Measurements from ENCODE around the gene CCDC88C. TPM values are rescaled to one million over a fixed set of nuclear protein-coding genes. Genes with fewer than 3 reads are reported as not detected.

CCDC88C gene
- total RNA-seq, 1 experiment from 2014 or later = 64.8 TPM

DNA sequence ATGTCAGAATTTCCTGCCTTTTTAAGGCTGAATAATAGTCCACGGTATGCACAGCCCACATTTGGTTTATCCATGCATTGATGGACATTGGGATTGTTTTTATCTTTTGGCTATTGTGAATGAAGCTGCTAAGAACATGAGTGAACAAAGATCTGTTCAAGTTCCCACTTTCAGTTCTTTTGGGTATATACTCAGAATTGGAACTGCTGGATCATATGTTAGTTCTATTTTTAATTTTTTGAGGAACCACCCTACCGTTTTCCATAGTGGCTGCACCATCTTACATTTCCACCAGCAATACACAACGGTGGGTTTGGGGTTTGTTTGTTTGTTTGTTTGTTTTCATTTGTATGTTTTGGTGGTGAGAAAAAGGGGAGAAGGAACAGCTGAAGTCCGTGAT, 179.5 kb downstream of the CCDC88C start:
- CTCF ChIA-PET = no interaction called here

More for the DNA sequence above, 179.5 kb downstream of the CCDC88C start:
- H3K9me3 Mint-ChIP-seq = peaks cover 17% of the 10 kb centered on the region
- no peaks in the 10 kb centered on the region for H3K4me1 Mint-ChIP-seq
- no peak overlapping the region for H3K27ac Mint-ChIP-seq
- no peak for ATAC-seq
- DNase-seq (ENCODE audit: low spot score) = no peak
- peaks cover 3% of the 10 kb centered on the region; the same call in 1 of the 2 replicates for H3K36me3 Mint-ChIP-seq
- H3K27me3 Mint-ChIP-seq (ENCODE audit: low read depth) = peaks cover 4% of the 10 kb centered on the region; the same call in 1 of the 2 replicates
- POLR2A ChIA-PET = no interaction called here
- no peak overlapping the region for H3K4me3 Mint-ChIP-seq
- TF ChIP-seq ZNF423 (CRISPR knock-in tag; IDR thresholded peaks at IDR 0.05) (no peak), MYBL2 (CRISPR knock-in tag; IDR thresholded peaks at IDR 0.05) (no peak), TCF7 (CRISPR knock-in tag; IDR thresholded peaks at IDR 0.05; ENCODE audit: low read depth) (no peak), ZNF138 (CRISPR knock-in tag; conservative IDR thresholded peaks at IDR 0.05) (no peak), NFE2L1 (CRISPR knock-in tag; IDR thresholded peaks at IDR 0.05) (no peak), ATF1 (CRISPR knock-in tag; IDR thresholded peaks at IDR 0.05) (no peak), GABPB1 (CRISPR knock-in tag; IDR thresholded peaks at IDR 0.05) (no peak), ZNF396 (CRISPR knock-in tag; IDR thresholded peaks at IDR 0.05; ENCODE audit: borderline replicate concordance) (no peak), TEAD4 (CRISPR knock-in tag; IDR thresholded peaks at IDR 0.05) (no peak), ETV6 (CRISPR knock-in tag; IDR thresholded peaks at IDR 0.05) (no peak), ZNF232 (CRISPR knock-in tag; IDR thresholded peaks at IDR 0.05) (no peak), RORB (CRISPR knock-in tag; IDR thresholded peaks at IDR 0.05) (no peak)
- TF ChIP-seq, protein P1, sequence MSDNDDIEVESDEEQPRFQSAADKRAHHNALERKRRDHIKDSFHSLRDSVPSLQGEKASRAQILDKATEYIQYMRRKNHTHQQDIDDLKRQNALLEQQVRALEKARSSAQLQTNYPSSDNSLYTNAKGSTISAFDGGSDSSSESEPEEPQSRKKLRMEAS (CRISPR knock-in tag; IDR thresholded peaks at IDR 0.05) = no peak
- TF ChIP-seq, protein P2, sequence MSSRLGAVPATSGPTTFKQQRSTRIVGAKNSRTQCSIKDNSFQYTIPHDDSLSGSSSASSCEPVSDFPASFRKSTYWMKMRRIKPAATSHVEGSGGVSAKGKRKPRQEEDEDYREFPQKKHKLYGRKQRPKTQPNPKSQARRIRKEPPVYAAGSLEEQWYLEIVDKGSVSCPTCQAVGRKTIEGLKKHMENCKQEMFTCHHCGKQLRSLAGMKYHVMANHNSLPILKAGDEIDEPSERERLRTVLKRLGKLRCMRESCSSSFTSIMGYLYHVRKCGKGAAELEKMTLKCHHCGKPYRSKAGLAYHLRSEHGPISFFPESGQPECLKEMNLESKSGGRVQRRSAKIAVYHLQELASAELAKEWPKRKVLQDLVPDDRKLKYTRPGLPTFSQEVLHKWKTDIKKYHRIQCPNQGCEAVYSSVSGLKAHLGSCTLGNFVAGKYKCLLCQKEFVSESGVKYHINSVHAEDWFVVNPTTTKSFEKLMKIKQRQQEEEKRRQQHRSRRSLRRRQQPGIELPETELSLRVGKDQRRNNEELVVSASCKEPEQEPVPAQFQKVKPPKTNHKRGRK (CRISPR knock-in tag; IDR thresholded peaks at IDR 0.05; ENCODE audit: borderline replicate concordance) = no peak
- TF ChIP-seq, protein P3, sequence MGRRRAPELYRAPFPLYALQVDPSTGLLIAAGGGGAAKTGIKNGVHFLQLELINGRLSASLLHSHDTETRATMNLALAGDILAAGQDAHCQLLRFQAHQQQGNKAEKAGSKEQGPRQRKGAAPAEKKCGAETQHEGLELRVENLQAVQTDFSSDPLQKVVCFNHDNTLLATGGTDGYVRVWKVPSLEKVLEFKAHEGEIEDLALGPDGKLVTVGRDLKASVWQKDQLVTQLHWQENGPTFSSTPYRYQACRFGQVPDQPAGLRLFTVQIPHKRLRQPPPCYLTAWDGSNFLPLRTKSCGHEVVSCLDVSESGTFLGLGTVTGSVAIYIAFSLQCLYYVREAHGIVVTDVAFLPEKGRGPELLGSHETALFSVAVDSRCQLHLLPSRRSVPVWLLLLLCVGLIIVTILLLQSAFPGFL (CRISPR knock-in tag; IDR thresholded peaks at IDR 0.05; ENCODE audit: borderline replicate concordance) = no peak
- TF ChIP-seq, protein P4, sequence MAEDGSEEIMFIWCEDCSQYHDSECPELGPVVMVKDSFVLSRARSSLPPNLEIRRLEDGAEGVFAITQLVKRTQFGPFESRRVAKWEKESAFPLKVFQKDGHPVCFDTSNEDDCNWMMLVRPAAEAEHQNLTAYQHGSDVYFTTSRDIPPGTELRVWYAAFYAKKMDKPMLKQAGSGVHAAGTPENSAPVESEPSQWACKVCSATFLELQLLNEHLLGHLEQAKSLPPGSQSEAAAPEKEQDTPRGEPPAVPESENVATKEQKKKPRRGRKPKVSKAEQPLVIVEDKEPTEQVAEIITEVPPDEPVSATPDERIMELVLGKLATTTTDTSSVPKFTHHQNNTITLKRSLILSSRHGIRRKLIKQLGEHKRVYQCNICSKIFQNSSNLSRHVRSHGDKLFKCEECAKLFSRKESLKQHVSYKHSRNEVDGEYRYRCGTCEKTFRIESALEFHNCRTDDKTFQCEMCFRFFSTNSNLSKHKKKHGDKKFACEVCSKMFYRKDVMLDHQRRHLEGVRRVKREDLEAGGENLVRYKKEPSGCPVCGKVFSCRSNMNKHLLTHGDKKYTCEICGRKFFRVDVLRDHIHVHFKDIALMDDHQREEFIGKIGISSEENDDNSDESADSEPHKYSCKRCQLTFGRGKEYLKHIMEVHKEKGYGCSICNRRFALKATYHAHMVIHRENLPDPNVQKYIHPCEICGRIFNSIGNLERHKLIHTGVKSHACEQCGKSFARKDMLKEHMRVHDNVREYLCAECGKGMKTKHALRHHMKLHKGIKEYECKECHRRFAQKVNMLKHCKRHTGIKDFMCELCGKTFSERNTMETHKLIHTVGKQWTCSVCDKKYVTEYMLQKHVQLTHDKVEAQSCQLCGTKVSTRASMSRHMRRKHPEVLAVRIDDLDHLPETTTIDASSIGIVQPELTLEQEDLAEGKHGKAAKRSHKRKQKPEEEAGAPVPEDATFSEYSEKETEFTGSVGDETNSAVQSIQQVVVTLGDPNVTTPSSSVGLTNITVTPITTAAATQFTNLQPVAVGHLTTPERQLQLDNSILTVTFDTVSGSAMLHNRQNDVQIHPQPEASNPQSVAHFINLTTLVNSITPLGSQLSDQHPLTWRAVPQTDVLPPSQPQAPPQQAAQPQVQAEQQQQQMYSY (CRISPR knock-in tag; IDR thresholded peaks at IDR 0.05) = no peak
- TF ChIP-seq, protein P5, sequence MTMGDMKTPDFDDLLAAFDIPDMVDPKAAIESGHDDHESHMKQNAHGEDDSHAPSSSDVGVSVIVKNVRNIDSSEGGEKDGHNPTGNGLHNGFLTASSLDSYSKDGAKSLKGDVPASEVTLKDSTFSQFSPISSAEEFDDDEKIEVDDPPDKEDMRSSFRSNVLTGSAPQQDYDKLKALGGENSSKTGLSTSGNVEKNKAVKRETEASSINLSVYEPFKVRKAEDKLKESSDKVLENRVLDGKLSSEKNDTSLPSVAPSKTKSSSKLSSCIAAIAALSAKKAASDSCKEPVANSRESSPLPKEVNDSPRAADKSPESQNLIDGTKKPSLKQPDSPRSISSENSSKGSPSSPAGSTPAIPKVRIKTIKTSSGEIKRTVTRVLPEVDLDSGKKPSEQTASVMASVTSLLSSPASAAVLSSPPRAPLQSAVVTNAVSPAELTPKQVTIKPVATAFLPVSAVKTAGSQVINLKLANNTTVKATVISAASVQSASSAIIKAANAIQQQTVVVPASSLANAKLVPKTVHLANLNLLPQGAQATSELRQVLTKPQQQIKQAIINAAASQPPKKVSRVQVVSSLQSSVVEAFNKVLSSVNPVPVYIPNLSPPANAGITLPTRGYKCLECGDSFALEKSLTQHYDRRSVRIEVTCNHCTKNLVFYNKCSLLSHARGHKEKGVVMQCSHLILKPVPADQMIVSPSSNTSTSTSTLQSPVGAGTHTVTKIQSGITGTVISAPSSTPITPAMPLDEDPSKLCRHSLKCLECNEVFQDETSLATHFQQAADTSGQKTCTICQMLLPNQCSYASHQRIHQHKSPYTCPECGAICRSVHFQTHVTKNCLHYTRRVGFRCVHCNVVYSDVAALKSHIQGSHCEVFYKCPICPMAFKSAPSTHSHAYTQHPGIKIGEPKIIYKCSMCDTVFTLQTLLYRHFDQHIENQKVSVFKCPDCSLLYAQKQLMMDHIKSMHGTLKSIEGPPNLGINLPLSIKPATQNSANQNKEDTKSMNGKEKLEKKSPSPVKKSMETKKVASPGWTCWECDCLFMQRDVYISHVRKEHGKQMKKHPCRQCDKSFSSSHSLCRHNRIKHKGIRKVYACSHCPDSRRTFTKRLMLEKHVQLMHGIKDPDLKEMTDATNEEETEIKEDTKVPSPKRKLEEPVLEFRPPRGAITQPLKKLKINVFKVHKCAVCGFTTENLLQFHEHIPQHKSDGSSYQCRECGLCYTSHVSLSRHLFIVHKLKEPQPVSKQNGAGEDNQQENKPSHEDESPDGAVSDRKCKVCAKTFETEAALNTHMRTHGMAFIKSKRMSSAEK (CRISPR knock-in tag; IDR thresholded peaks at IDR 0.05; ENCODE audit: borderline replicate concordance) = no peak
- TF ChIP-seq, protein P6, sequence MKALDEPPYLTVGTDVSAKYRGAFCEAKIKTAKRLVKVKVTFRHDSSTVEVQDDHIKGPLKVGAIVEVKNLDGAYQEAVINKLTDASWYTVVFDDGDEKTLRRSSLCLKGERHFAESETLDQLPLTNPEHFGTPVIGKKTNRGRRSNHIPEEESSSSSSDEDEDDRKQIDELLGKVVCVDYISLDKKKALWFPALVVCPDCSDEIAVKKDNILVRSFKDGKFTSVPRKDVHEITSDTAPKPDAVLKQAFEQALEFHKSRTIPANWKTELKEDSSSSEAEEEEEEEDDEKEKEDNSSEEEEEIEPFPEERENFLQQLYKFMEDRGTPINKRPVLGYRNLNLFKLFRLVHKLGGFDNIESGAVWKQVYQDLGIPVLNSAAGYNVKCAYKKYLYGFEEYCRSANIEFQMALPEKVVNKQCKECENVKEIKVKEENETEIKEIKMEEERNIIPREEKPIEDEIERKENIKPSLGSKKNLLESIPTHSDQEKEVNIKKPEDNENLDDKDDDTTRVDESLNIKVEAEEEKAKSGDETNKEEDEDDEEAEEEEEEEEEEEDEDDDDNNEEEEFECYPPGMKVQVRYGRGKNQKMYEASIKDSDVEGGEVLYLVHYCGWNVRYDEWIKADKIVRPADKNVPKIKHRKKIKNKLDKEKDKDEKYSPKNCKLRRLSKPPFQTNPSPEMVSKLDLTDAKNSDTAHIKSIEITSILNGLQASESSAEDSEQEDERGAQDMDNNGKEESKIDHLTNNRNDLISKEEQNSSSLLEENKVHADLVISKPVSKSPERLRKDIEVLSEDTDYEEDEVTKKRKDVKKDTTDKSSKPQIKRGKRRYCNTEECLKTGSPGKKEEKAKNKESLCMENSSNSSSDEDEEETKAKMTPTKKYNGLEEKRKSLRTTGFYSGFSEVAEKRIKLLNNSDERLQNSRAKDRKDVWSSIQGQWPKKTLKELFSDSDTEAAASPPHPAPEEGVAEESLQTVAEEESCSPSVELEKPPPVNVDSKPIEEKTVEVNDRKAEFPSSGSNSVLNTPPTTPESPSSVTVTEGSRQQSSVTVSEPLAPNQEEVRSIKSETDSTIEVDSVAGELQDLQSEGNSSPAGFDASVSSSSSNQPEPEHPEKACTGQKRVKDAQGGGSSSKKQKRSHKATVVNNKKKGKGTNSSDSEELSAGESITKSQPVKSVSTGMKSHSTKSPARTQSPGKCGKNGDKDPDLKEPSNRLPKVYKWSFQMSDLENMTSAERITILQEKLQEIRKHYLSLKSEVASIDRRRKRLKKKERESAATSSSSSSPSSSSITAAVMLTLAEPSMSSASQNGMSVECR (CRISPR knock-in tag; IDR thresholded peaks at IDR 0.05; ENCODE audit: borderline replicate concordance) = no peak
- TF ChIP-seq, protein P7, sequence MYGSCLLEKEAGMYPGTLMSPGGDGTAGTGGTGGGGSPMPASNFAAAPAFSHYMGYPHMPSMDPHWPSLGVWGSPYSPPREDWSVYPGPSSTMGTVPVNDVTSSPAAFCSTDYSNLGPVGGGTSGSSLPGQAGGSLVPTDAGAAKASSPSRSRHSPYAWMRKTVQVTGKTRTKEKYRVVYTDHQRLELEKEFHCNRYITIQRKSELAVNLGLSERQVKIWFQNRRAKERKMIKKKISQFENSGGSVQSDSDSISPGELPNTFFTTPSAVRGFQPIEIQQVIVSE (CRISPR knock-in tag; IDR thresholded peaks at IDR 0.05; ENCODE audit: borderline replicate concordance) = no peak
